MCF 10A (cell line): ENCODE measurements around the gene ICE2. TPM values are rescaled to one million over a fixed set of nuclear protein-coding genes. Genes with fewer than 3 reads are reported as not detected.
A peak's percentile ranks its signal among the peaks of the same experiment; 100 is the strongest.

Experiments used
- BruUV-seq: library from RNA; stranded (reverse); fragments of 400-500 nt; replicated peaks from 2 replicates; lab custom pipeline; 2021; lab: Mats Ljungman, UMichigan
- CTCF ChIA-PET: fragments of 300-600 bp; sonication (Branson Sonifier 250); formaldehyde crosslinking; extraction: SDS; loops from one replicate; lab custom pipeline; 2021; ENCODE audit warnings: antibody characterized with exemption, inconsistent platforms; lab: Yijun Ruan, JAX
- POLR2A ChIA-PET: fragments of 300-600, 350-650 bp; sonication (Branson Sonifier 250); formaldehyde crosslinking; extraction: SDS; loops from one replicate; lab custom pipeline; 2020; ENCODE audit warnings: antibody characterized with exemption, inconsistent platforms; lab: Yijun Ruan, JAX
- DNase-seq: peaks from one replicate; pipeline ENCODE4 v3.0.0-alpha.2; 2018; ENCODE audit not compliant: unreplicated experiment
- H3K27ac Mint-ChIP-seq: one replicate; pipeline ENCODE4 v1.8.0; 2022; ENCODE audit warnings: mild to moderate bottlenecking, low read depth, mixed read lengths; ENCODE audit not compliant: unreplicated experiment
- H3K27me3 Mint-ChIP-seq: one replicate; pipeline ENCODE4 v1.8.0; 2022; ENCODE audit warnings: mixed read lengths; ENCODE audit not compliant: insufficient read depth, unreplicated experiment
- H3K36me3 Mint-ChIP-seq: one replicate; pipeline ENCODE4 v1.8.0; 2022; ENCODE audit warnings: mild to moderate bottlenecking, moderate library complexity, mixed read lengths; ENCODE audit not compliant: insufficient read depth, unreplicated experiment
- H3K4me1 Mint-ChIP-seq: one replicate; pipeline ENCODE4 v1.8.0; 2022; ENCODE audit warnings: mixed read lengths; ENCODE audit not compliant: insufficient read depth, unreplicated experiment
- H3K4me3 Mint-ChIP-seq: one replicate; pipeline ENCODE4 v1.8.0; 2022; ENCODE audit warnings: mild to moderate bottlenecking, moderate library complexity, mixed read lengths; ENCODE audit not compliant: unreplicated experiment
- H3K9me3 Mint-ChIP-seq: one replicate; pipeline ENCODE4 v1.8.0; 2022; ENCODE audit warnings: mixed read lengths; ENCODE audit not compliant: unreplicated experiment
- intact Hi-C: fragments of 100-400 bp; cut with micrococcal nuclease; formaldehyde crosslinking; loops from 2 replicates; pipeline ENCODE4 v1.14.1; 2022
- total RNA-seq: library from RNA; stranded (reverse); gene quantifications from 2 replicates; pipeline ENCODE4 v1.2.3, GENCODE V29; 2022
- TF ChIP-seq, protein P1 (sequence below): fragments of 200-600 bp; IDR thresholded peaks from one replicate; pipeline ENCODE4 v1.8.0; 2022; ENCODE audit warnings: antibody characterized with exemption, mild to moderate bottlenecking; ENCODE audit not compliant: unreplicated experiment

The ICE2 gene
- total RNA-seq, 1 experiment from 2014 or later: 57.9 TPM

- Mint-ChIP-seq H3K36me3 (peaks cover 100% of the 10 kb centered on the region), H3K27me3 (no peaks in the 10 kb centered on the region), H3K27ac (peak overlapping the region; percentile 29), H3K4me1 (peaks cover 50% of the 10 kb centered on the region), H3K9me3 (no peaks in the 10 kb centered on the region), H3K4me3 (no peak overlapping the region)
- CTCF ChIA-PET: interaction anchor here (0.6 to 1.6 kb wide), 6 partner anchors 14 to 926 kb away, joined by 3 to 6 read pairs (median 3); no protein-coding TSS in a partner anchor
- DNase-seq: peak; percentile 54
- no TSS peak for BruUV-seq
- intact Hi-C loops: no loop called here
- POLR2A ChIA-PET: interaction anchor here (0.7 to 10.3 kb wide), 8 partner anchors 7 to 82 kb away, joined by 3 to 189 read pairs (median 6); partner anchors contain the start of gene ANXA2
- TF ChIP-seq, protein P1, sequence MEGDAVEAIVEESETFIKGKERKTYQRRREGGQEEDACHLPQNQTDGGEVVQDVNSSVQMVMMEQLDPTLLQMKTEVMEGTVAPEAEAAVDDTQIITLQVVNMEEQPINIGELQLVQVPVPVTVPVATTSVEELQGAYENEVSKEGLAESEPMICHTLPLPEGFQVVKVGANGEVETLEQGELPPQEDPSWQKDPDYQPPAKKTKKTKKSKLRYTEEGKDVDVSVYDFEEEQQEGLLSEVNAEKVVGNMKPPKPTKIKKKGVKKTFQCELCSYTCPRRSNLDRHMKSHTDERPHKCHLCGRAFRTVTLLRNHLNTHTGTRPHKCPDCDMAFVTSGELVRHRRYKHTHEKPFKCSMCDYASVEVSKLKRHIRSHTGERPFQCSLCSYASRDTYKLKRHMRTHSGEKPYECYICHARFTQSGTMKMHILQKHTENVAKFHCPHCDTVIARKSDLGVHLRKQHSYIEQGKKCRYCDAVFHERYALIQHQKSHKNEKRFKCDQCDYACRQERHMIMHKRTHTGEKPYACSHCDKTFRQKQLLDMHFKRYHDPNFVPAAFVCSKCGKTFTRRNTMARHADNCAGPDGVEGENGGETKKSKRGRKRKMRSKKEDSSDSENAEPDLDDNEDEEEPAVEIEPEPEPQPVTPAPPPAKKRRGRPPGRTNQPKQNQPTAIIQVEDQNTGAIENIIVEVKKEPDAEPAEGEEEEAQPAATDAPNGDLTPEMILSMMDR: no peak
These were observed 97.7 kb downstream of the ICE2 start for GRCh38 chr15:60381148-60381788.

- ChIA-PET CTCF (interaction anchor here (1.1 kb wide), 1 partner anchor 20 kb away, joined by 3 read pairs; no protein-coding TSS in a partner anchor), POLR2A (interaction anchor here (0.6 to 10.3 kb wide), 9 partner anchors 9 to 1685 kb away, joined by 3 to 189 read pairs (median 5); partner anchors contain the start of gene ANXA2)
- H3K27me3 Mint-ChIP-seq: no peaks in the 10 kb centered on the region
- peak; percentile 93 for DNase-seq
- peak overlapping the region; percentile 57 for H3K27ac Mint-ChIP-seq
- intact Hi-C loops: no loop called here
- H3K36me3 Mint-ChIP-seq: peaks cover 100% of the 10 kb centered on the region
- H3K4me3 Mint-ChIP-seq: peak overlapping the region; percentile 31
- BruUV-seq: no TSS peak
- no peaks in the 10 kb centered on the region for H3K9me3 Mint-ChIP-seq
- H3K4me1 Mint-ChIP-seq: peaks cover 62% of the 10 kb centered on the region
- TF ChIP-seq, protein P1: no peak
These were observed 99.2 kb downstream of the ICE2 start for GRCh38 chr15:60379525-60380274.

DNA sequence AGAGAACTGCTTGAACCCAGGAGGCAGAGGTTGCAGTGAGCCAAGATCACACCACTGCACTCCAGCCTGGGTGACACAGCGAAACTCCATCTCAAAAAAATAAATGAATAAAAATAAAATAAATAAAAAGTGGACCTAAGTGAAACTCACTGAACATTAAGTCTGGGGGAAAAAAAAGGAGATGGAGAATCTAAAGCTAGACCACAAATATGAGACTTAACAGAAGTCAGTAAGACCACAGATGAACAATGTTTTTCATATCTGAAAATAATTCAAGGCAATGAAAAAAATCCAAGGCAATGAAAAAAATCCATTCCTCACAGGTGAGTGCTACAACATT lies 99.8 kb downstream of the ICE2 start:
- peak overlapping the region; percentile 57 for H3K27ac Mint-ChIP-seq
- H3K9me3 Mint-ChIP-seq: no peaks in the 10 kb centered on the region
- TF ChIP-seq, protein P1: no peak
- intact Hi-C loops: no loop called here
- ChIA-PET CTCF (interaction anchor here (1.1 to 1.2 kb wide), 2 partner anchors 15 to 20 kb away, joined by 3 read pairs; no protein-coding TSS in a partner anchor), POLR2A (interaction anchor here (0.6 to 10.3 kb wide), 10 partner anchors 8 to 1685 kb away, joined by 3 to 189 read pairs (median 4); partner anchors contain the start of gene ANXA2)
- peaks cover 65% of the 10 kb centered on the region for H3K4me1 Mint-ChIP-seq
- BruUV-seq: no TSS peak
- peak overlapping the region; percentile 31 for H3K4me3 Mint-ChIP-seq
- H3K36me3 Mint-ChIP-seq: peaks cover 100% of the 10 kb centered on the region
- DNase-seq: no peak
- H3K27me3 Mint-ChIP-seq: no peaks in the 10 kb centered on the region

DNA sequence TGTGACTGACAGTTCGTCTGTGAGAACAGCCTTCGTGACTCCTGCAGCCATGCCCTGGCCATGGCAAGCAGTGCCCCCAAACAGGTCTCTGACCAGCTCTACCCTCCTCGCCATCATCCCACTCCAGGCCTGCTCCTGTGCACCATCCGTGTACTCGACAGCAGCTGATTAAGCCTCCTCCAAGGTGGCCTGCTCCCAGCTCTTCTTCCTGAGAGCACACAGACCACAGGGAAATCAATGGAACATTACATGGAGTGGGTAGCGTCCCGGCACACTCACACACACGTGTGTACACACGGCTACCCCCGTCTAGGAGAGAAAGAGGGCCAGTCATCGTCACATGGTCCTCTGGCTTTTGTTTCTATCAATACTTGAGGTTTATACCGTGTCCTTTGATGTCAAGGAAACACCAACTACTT lies 102.3 kb downstream of the ICE2 start:
- no peaks in the 10 kb centered on the region for H3K9me3 Mint-ChIP-seq
- CTCF ChIA-PET: interaction anchor here (0.6 to 4.8 kb wide), 6 partner anchors 16 to 69 kb away, joined by 3 to 38 read pairs (median 4); no protein-coding TSS in a partner anchor
- no peaks in the 10 kb centered on the region for H3K27me3 Mint-ChIP-seq
- H3K4me3 Mint-ChIP-seq: peak overlapping the region; percentile 19
- POLR2A ChIA-PET: interaction anchor here (0.6 to 10.1 kb wide), 7 partner anchors 9 to 68 kb away, joined by 5 to 461 read pairs (median 90); partner anchors contain the start of gene ANXA2
- peaks cover 62% of the 10 kb centered on the region for H3K4me1 Mint-ChIP-seq
- DNase-seq: no peak
- intact Hi-C loops: no loop called here
- TF ChIP-seq, protein P1: no peak
- peak overlapping the region; percentile 82 for H3K27ac Mint-ChIP-seq
- no TSS peak for BruUV-seq
- H3K36me3 Mint-ChIP-seq: peaks cover 92% of the 10 kb centered on the region
